GM18858 (cell line): Measurements from ENCODE around the gene ARRDC3.
"Not testable (repeated sequence)": the region's sequence is repeated elsewhere in the genome, so short reads cannot be mapped to it uniquely, and the experiment has no call there.

Source experiments
- ATAC-seq: cut with Tn5 transposase; IDR thresholded peaks from one replicate; pipeline ENCODE4 v1.9.1; 2021; ENCODE audit not compliant: unreplicated experiment

Gene ARRDC3

GRCh38 chr5:91361790-91362189 lies 21.3 kb downstream of the ARRDC3 start:
- no peak for ATAC-seq

DNA sequence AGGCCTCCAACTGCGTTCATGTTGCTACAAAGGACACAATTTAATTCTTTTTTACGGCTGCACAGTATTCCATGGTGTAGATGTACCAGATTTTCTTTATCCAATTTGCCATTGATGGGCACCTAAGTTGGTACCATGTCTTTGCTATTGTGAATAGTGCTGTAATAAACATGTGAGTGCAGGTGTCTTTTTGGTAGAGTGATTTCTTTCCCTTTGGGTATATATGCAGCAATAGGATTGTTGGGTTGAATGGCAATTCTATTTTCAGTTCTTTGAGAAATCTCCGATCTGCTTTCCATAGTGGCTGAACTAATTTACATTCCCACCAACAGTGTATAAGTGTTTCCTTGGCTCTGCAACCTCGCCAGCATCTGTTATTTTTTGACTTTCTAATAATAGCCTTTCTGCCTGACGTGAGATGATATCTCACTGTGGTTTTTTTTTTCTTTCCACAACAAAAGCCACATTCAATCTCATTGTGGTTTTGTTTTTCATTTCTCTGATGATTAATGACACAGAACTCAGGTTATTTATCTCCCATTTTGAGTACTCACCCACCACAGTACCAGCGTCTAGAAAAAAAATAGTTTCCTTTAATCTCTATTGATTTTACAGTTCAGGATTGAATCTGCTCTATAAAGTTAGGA lies 21.9 kb downstream of the ARRDC3 start:
- peak; percentile 92 for ATAC-seq

- no peak for ATAC-seq
These were observed 23.0 kb downstream of the ARRDC3 start for GRCh38 chr5:91359962-91360609.

DNA sequence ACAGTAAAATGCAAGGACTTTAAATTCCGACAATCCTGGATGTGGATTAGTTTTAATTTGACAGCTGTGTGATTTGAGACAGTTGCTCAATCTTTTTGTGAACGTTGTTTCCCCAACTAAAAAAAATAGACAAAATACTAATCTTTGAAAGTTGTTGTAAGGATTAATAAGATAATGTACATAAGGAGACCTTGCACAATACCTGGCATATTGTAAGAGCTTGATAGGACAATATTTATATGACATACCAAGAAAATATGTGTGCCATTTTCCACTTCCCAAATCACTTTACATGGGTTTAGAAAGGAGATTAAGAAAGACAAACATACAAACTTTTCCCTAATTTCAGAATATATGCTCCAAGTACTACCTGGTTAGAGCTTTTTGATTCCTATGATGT lies 25.3 kb downstream of the ARRDC3 start:
- no peak for ATAC-seq

DNA sequence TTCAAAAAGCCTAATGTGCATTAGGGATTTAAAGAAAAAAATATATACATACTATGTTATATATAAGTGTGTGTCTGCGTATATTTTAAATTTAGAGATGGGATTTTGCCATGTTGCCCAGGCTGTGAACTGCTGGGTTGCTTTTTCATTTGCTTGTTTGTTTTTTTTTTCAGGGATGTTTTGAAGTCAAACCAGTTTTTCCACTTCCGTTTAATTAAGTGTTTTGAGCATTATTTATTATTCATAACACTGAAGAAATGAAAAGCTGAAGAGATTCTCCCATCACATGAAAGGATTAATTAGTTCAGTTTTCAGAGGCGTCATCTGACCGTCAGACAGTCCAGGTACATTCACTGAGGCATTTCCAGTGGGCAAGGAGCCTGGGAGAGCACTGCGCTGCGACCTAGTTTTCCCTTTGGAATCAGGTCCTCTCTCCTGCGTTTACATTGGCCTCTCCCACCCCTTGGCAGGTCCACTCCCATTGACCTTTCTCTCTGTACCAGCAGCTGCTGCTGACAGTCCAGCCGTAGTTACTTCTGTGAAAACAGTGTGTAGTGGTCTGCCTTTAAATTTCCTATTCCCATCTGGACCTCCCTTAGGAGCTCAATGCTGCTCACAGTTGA lies 26.0 kb downstream of the ARRDC3 start:
- ATAC-seq = no peak

GRCh38 chr5:91354867-91355266 lies 28.2 kb downstream of the ARRDC3 start:
- ATAC-seq = peak; percentile 58

- no peak for ATAC-seq
These were observed 30.1 kb downstream of the ARRDC3 start for GRCh38 chr5:91352831-91353695.

DNA sequence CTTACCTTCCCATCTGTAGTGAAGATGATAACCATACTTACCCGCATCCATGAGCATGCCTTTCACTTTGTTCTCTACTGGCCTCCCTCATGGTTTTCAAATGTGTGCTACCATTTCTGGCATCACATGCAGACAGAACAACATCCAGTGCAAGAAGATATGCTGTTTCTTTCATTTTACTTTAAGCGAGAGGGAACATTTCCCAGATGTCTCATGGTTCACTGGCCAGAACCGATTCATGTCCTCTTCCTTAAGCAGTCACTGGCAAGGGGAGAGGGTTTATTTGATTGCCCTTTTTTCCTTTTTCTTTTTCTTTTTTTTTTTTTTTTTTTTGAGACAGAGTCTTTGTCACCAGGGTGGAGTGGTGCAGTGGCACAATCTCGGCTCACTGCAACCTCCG lies 37.7 kb downstream of the ARRDC3 start:
- ATAC-seq = no peak

DNA sequence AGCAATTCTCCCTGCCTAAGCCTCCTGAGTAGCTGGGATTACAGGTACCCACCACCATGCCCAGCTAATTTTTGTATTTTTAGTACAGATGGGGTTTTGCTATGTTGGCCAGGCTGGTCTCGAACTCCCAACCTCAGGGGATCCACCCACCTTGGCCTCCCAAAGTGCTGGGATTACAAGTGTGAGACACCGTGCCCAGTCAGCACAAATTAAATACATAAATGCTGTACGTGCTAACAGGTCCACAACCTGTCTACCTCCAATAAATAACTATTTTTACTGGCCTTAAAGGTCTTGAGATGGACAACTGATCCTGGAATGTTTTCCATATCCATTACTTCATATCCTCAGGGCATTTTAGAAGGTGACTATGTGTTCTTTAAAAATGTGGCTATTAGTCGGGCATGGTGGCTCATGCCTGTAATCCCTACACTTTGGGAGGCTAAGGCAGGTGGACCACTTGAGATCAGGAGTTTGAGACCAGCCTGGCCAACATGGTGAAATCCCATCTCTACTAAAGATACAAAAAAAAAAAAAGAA lies 38.4 kb downstream of the ARRDC3 start:
- not testable (repeated sequence) for ATAC-seq

GRCh38 chr5:91343916-91344315 lies 39.2 kb downstream of the ARRDC3 start:
- no peak for ATAC-seq

DNA sequence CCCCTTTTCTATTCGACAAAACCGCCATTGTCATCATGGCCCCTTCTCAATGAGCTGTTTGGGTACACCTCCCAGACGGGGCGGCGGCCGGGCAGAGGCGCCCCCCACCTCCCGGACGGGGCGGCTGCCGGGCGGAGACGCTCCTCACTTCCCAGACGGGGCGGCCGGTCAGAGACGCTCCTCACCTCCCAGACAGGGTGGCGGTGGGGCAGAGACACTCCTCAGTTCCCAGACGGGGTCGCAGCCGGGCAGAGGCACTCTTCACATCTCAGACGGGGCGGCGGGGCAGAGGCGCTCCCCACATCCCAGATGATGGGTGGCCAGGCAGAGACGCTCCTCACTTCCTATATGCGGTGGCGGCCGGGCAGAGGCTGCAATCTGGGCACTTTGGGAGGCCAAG lies 40.2 kb downstream of the ARRDC3 start:
- ATAC-seq = not testable (repeated sequence)

DNA sequence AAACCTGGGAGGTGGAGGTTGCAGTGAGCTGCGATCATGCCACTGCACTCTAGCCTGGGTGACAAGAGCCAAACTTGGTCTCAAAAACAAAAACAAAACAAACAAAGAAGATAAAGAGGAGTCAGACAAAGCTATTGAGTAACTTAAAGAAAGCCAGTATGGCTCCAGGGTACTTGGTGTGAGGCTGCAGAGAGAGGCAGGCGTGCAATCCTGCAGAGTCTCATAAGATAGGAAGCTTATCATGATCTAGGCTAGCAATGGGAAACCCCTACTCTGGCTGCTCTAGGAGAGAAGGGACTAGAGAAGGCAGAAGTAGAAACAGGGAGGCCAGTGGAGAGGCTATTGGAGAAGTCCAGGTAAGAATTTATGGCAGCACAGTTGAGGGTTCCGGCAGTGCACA lies 42.0 kb downstream of the ARRDC3 start:
- ATAC-seq = no peak

GRCh38 chr5:91340532-91340931 lies 42.6 kb downstream of the ARRDC3 start:
- ATAC-seq = no peak

DNA sequence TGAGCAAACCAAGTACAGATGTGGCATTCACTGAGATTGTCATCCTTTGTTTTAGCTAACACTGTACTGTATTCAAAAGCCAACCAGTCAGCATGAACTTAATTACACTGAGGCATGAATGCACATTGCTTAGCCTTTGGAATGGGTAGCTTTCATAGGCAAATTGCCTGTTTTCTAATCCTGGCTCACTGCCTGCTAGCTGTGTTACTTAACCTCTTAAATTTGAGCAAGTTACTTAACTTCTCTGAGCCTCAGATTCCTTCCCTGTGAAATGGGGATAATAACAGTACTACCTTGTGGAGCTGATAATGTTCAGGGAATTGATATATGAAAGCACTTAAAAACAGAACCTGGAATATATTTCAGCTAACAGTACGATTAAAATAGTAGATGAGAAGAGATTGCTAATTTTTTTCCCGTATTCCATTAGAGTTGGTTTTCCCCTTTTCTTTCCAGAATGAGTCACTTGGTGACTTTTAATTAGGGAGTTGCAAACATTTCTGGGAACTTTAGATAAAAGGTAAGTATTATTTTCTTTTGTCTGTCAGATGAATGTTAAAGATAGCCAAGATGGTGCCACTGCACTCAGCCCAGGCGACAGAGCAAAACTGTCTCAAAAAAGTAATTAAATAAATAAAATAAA lies 43.9 kb downstream of the ARRDC3 start:
- no peak for ATAC-seq

DNA sequence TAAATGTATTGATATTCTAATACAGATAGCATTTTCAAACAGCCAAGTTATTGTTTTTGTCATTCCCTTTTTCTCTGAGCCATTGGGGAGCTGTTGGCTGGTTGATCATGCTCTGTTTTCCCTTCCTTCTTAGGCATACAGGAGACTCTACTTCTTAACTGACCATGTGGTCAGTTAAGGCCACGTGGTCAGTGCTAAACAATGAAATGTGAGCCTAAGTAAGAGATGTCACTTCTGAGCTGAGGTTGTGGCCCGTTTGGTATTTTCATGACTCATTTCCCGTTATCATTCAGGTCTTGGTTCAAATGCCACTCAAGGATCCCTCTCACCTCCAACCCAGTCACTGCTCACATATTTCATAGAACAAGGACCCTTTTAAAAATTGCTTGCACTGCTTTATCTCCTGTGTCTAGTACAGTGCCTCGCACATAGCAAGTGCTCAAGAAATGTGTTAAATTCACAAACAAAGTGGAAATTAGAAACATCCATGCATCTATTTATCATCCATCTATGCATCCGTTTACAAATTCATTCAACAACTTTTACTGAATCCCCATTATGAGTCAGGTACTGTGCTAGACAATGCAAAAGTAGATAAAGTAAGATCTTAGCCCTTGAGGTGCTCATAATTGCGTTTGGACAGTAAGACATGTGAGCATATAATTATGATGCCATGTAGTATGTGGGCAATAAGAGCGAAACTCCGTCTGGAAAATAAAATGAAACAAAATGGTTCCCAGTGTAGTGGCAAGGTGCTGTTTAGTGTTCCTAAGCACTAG lies 50.7 kb downstream of the ARRDC3 start:
- peak; percentile 60 for ATAC-seq

GRCh38 chr5:91331705-91332104 lies 51.4 kb downstream of the ARRDC3 start:
- ATAC-seq = no peak

- no peak for ATAC-seq
These were observed 53.8 kb downstream of the ARRDC3 start for GRCh38 chr5:91329283-91329682.

- no peak for ATAC-seq
These were observed 54.4 kb downstream of the ARRDC3 start for GRCh38 chr5:91328743-91329142.

- not testable (repeated sequence) for ATAC-seq
These were observed 60.1 kb downstream of the ARRDC3 start for GRCh38 chr5:91322981-91323380.

GRCh38 chr5:91319667-91320066 lies 63.5 kb downstream of the ARRDC3 start:
- ATAC-seq = no peak
